Measurements from ENCODE around the gene ST6GALNAC4. TPM values are rescaled to one million over a fixed set of nuclear protein-coding genes. Genes with fewer than 3 reads are reported as not detected.

The ST6GALNAC4 gene
- total and polyA plus RNA-seq, 9 of the 15 experiments (the other 6 are each of a cell fraction or from before 2014, with no cell fraction given), result 2.6 to 43.1 (median 15.4) TPM

DNA sequence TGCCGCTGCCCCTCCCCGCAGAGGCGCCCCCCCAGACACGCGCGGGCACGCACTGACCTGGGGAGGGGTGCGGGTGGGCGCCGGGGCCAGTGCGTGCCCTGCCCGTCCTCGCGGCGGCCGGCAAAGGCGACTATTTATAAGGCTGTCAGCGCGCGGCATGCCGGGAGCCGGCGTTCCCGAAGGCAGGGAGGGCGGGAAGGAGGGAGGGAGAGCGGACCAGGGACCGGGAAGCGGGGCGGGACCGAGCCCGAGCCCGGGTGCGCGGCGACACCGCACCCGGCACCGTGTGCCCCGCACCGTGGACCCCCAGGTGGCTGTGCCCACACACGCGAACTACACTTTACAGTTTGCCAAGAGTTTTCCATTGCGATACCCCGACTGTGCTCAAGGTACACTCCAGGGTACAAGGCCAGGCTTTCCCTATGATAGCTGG lies 39.3 kb downstream of the ST6GALNAC4 start, which contains the start of gene AK1 (continued):
- no peak for TF ChIP-seq AFF4 (CRISPR knock-in tag; IDR thresholded peaks at IDR 0.05)
- no peak for TF ChIP-seq ZNF316 (IDR thresholded peaks at IDR 0.05)
- no peak for TF ChIP-seq KLF6 (CRISPR knock-in tag; IDR thresholded peaks at IDR 0.05; ENCODE audit: borderline replicate concordance)
- TF ChIP-seq, protein P1, sequence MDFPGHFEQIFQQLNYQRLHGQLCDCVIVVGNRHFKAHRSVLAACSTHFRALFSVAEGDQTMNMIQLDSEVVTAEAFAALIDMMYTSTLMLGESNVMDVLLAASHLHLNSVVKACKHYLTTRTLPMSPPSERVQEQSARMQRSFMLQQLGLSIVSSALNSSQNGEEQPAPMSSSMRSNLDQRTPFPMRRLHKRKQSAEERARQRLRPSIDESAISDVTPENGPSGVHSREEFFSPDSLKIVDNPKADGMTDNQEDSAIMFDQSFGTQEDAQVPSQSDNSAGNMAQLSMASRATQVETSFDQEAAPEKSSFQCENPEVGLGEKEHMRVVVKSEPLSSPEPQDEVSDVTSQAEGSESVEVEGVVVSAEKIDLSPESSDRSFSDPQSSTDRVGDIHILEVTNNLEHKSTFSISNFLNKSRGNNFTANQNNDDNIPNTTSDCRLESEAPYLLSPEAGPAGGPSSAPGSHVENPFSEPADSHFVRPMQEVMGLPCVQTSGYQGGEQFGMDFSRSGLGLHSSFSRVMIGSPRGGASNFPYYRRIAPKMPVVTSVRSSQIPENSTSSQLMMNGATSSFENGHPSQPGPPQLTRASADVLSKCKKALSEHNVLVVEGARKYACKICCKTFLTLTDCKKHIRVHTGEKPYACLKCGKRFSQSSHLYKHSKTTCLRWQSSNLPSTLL (IDR thresholded peaks at IDR 0.05), result no peak
- peak; percentile 55; the same call in 1 of the 2 replicates for TF ChIP-seq POLR2A (conservative IDR thresholded peaks at IDR 0.05)
- TF ChIP-seq MTA2 (IDR thresholded peaks at IDR 0.05; ENCODE audit: low read depth), result no peak
- TF ChIP-seq KHSRP (IDR thresholded peaks at IDR 0.05), result no peak
- peak; percentile 52 for TF ChIP-seq ATF7 (IDR thresholded peaks at IDR 0.05)
- TF ChIP-seq E2F1 (CRISPR knock-in tag; IDR thresholded peaks at IDR 0.05), result no peak
- TF ChIP-seq CREBBP (IDR thresholded peaks at IDR 0.05; ENCODE audit: low read depth, low read length), result no peak
- TF ChIP-seq, protein P2, sequence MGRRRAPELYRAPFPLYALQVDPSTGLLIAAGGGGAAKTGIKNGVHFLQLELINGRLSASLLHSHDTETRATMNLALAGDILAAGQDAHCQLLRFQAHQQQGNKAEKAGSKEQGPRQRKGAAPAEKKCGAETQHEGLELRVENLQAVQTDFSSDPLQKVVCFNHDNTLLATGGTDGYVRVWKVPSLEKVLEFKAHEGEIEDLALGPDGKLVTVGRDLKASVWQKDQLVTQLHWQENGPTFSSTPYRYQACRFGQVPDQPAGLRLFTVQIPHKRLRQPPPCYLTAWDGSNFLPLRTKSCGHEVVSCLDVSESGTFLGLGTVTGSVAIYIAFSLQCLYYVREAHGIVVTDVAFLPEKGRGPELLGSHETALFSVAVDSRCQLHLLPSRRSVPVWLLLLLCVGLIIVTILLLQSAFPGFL (CRISPR knock-in tag; IDR thresholded peaks at IDR 0.05), result no peak
- TF ChIP-seq JUNB (CRISPR knock-in tag; conservative IDR thresholded peaks at IDR 0.05), result no peak
- TF ChIP-seq BACH1 (tag; IDR thresholded peaks at IDR 0.05), result no peak
- peak in 1 of 2 experiments; percentile 24; a peak in 1 of 4 replicates for TF ChIP-seq NRF1 (conservative IDR thresholded peaks at IDR 0.05 in 1 of 2, IDR thresholded peaks at IDR 0.05 in 1 of 2)
- no peak for TF ChIP-seq ZNF146 (CRISPR knock-in tag; IDR thresholded peaks at IDR 0.05; ENCODE audit: unreplicated experiment)
- TF ChIP-seq COPS2 (conservative IDR thresholded peaks at IDR 0.05), result no peak
- TF ChIP-seq, protein P3, sequence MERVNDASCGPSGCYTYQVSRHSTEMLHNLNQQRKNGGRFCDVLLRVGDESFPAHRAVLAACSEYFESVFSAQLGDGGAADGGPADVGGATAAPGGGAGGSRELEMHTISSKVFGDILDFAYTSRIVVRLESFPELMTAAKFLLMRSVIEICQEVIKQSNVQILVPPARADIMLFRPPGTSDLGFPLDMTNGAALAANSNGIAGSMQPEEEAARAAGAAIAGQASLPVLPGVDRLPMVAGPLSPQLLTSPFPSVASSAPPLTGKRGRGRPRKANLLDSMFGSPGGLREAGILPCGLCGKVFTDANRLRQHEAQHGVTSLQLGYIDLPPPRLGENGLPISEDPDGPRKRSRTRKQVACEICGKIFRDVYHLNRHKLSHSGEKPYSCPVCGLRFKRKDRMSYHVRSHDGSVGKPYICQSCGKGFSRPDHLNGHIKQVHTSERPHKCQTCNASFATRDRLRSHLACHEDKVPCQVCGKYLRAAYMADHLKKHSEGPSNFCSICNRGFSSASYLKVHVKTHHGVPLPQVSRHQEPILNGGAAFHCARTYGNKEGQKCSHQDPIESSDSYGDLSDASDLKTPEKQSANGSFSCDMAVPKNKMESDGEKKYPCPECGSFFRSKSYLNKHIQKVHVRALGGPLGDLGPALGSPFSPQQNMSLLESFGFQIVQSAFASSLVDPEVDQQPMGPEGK (CRISPR knock-in tag; IDR thresholded peaks at IDR 0.05; ENCODE audit: borderline replicate concordance), result no peak
- no peak for TF ChIP-seq ZNF263 (CRISPR knock-in tag; IDR thresholded peaks at IDR 0.05; ENCODE audit: borderline replicate concordance)
- no peak for TF ChIP-seq RBM34 (IDR thresholded peaks at IDR 0.05; ENCODE audit: borderline replicate concordance, insufficient read depth, low read length)
- no peak for TF ChIP-seq RNF2 (IDR thresholded peaks at IDR 0.05)
- no peak for TF ChIP-seq CBX2 (IDR thresholded peaks at IDR 0.05; ENCODE audit: insufficient read depth, low read length, poor library complexity, severe bottlenecking)
